Endodermal cell (in vitro differentiated cells): Measurements from ENCODE around the gene RIMBP2. TPM values are rescaled to one million over a fixed set of nuclear protein-coding genes. Genes with fewer than 3 reads are reported as not detected.
"Not testable (repeated sequence)": the region's sequence is repeated elsewhere in the genome, so short reads cannot be mapped to it uniquely, and the experiment has no call there.

ENCODE experiments used
- DNase-seq: peaks from one replicate; pipeline ENCODE4 v3.0.0-alpha.2; 2017
- H3K27ac ChIP-seq: 2 replicates; pipeline ENCODE4 v1.5.1; 2013; ENCODE audit warnings: mild to moderate bottlenecking, low read depth, low read length, moderate library complexity
- H3K27me3 ChIP-seq: 2 replicates; pipeline ENCODE4 v1.6.1; 2013; ENCODE audit warnings: mild to moderate bottlenecking, low read length, moderate library complexity; ENCODE audit not compliant: insufficient read depth, control insufficient read depth, poor library complexity, severe bottlenecking
- H3K36me3 ChIP-seq: 2 replicates; pipeline ENCODE4 v1.7.0; 2013; ENCODE audit warnings: mild to moderate bottlenecking, low read length, moderate library complexity; ENCODE audit not compliant: control insufficient read depth, insufficient read depth
- H3K4me1 ChIP-seq: one replicate; pipeline ENCODE4 v1.7.0; 2013; ENCODE audit warnings: low read length; ENCODE audit not compliant: control insufficient read depth, insufficient read depth
- H3K4me3 ChIP-seq: 2 replicates; pipeline ENCODE4 v1.5.1; 2013; ENCODE audit warnings: mild to moderate bottlenecking, low read length, moderate library complexity
- H3K9ac ChIP-seq: 2 replicates; pipeline ENCODE4 v1.6.1; 2013; ENCODE audit warnings: mild to moderate bottlenecking, low read length, moderate library complexity; ENCODE audit not compliant: poor library complexity, severe bottlenecking; ENCODE audit errors: extremely low read depth
- H3K9me3 ChIP-seq: 2 replicates; pipeline ENCODE4 v1.6.1; 2013; ENCODE audit warnings: mild to moderate bottlenecking, low read length, moderate library complexity; ENCODE audit not compliant: control insufficient read depth
- H3K27ac Mint-ChIP-seq: 2 replicates; pipeline ENCODE4 v1.8.0; 2020; ENCODE audit warnings: mixed read lengths
- H3K27me3 Mint-ChIP-seq: 2 replicates; pipeline ENCODE4 v1.8.0; 2021; ENCODE audit warnings: mild to moderate bottlenecking, mixed read lengths; ENCODE audit not compliant: insufficient read depth
- H3K36me3 Mint-ChIP-seq: 2 replicates; pipeline ENCODE4 v1.8.0; 2020; ENCODE audit warnings: low read depth, mixed read lengths
- H3K4me1 Mint-ChIP-seq: 2 replicates; pipeline ENCODE4 v1.8.0; 2020; ENCODE audit warnings: mixed read lengths
- H3K4me3 Mint-ChIP-seq: 2 replicates; pipeline ENCODE4 v1.8.0; 2020; ENCODE audit warnings: mild to moderate bottlenecking, moderate library complexity, mixed read lengths
- H3K9me3 Mint-ChIP-seq: 2 replicates; pipeline ENCODE4 v1.8.0; 2020; ENCODE audit warnings: mild to moderate bottlenecking, mixed read lengths
- CTCF ChIP-seq: fragments of 200-600 bp; sonication (generic); conservative IDR thresholded peaks from 2 replicates; pipeline ENCODE4 v1.5.0; 2021; ENCODE audit warnings: antibody characterized with exemption, mild to moderate bottlenecking
- WGBS, 2 experiments: methylation state at CpG; one replicate each; pipeline versions ENCODE4 v1.1.5 to v1.1.7; 2013; ENCODE audit warnings: missing lambda C conversion rate in 2 of 2, mixed read lengths in 1 of 2; ENCODE audit not compliant: insufficient coverage in 1 of 2, insufficient read length in 1 of 2; 5-methylcytosine and 5-hydroxymethylcytosine counted together
- total RNA-seq, 2 donors: library from RNA; stranded (reverse); fragmentation: NEBNext Ultra II Directional in 1 of 2; extraction: Animal tissue kit (Norgen Biotek cat#: 25700) in 1 of 2; gene quantifications; 2 replicates in 1 of 2; 3 replicates in 1 of 2; pipeline ENCODE4 v1.2.1, GENCODE V29; 2021

RIMBP2 gene
- total RNA-seq, 2 donors from 2014 or later: 0.13 to 3.4 TPM

GRCh38 chr12:130754234-130754901 is 38.3 kb upstream of the RIMBP2 start:
- Histone ChIP-seq H3K27me3 (no peaks in the 10 kb centered on the region), H3K4me3 (peak overlapping the region; percentile 13), H3K27ac (no peak overlapping the region), H3K4me1 (no peaks in the 10 kb centered on the region), H3K9me3 (peaks cover 7% of the 10 kb centered on the region), H3K9ac (no peak overlapping the region), H3K36me3 (no peaks in the 10 kb centered on the region)
- H3K9me3 Mint-ChIP-seq: no peaks in the 10 kb centered on the region
- WGBS, 2 experiments: 92 to 100% methylated on average over 1 to 3 of the region's 3 CpGs
- no peak overlapping the region for H3K4me3 Mint-ChIP-seq
- TF ChIP-seq CTCF: no peak
- no peak for DNase-seq
- H3K27ac Mint-ChIP-seq: no peak overlapping the region
- H3K4me1 Mint-ChIP-seq: peaks cover 5% of the 10 kb centered on the region
- H3K36me3 Mint-ChIP-seq: no peaks in the 10 kb centered on the region
- no peaks in the 10 kb centered on the region for H3K27me3 Mint-ChIP-seq

GRCh38 chr12:130752692-130753230 is 36.7 kb upstream of the RIMBP2 start:
- no peaks in the 10 kb centered on the region for H3K27me3 Mint-ChIP-seq
- H3K9me3 ChIP-seq: peaks cover 7% of the 10 kb centered on the region
- no peak overlapping the region for H3K27ac ChIP-seq
- no peak overlapping the region for H3K27ac Mint-ChIP-seq
- DNase-seq: peak; percentile 84
- H3K36me3 ChIP-seq: no peaks in the 10 kb centered on the region
- H3K4me1 Mint-ChIP-seq: peaks cover 8% of the 10 kb centered on the region
- peak; percentile 67 for TF ChIP-seq CTCF
- no peak overlapping the region for H3K4me3 ChIP-seq
- no peak overlapping the region for H3K4me3 Mint-ChIP-seq
- no peaks in the 10 kb centered on the region for H3K27me3 ChIP-seq
- no peaks in the 10 kb centered on the region for H3K36me3 Mint-ChIP-seq
- no peaks in the 10 kb centered on the region for H3K4me1 ChIP-seq
- 57 to 78% methylated on average over 15 to 20 of the region's 20 CpGs for WGBS, 2 experiments
- H3K9me3 Mint-ChIP-seq: no peaks in the 10 kb centered on the region
- H3K9ac ChIP-seq: no peak overlapping the region

GRCh38 chr12:130752037-130752436 is 35.9 kb upstream of the RIMBP2 start:
- H3K27me3 Mint-ChIP-seq, DNase-seq, H3K27me3 ChIP-seq, H3K27ac ChIP-seq, H3K4me1 Mint-ChIP-seq, H3K4me3 Mint-ChIP-seq, H3K9ac ChIP-seq, H3K4me3 ChIP-seq, H3K27ac Mint-ChIP-seq, H3K4me1 ChIP-seq, H3K9me3 ChIP-seq, H3K36me3 ChIP-seq, H3K36me3 Mint-ChIP-seq, H3K9me3 Mint-ChIP-seq: not testable (repeated sequence)
- WGBS, 2 experiments: 80 to 85% methylated on average over 6 to 11 of the region's 11 CpGs
